Activated naive CD8-positive, alpha-beta T cell treated with anti-CD3 and anti-CD28 coated beads, Interleukin-2, amount 50 U/mL, for 24 hours (primary cell): ENCODE data around the gene STK38.
"Not testable (repeated sequence)": the region's sequence is repeated elsewhere in the genome, so short reads cannot be mapped to it uniquely, and the experiment has no call there.

Experiments used
- ATAC-seq: fragments of 150-1000 bp; cut with Tn5 transposase; one replicate; pipeline ENCODE4 v1.10.0; 2021
- DNase-seq: peaks from one replicate; pipeline ENCODE4 v3.0.0; 2021
- H3K27ac Mint-ChIP-seq: one replicate; pipeline ENCODE4 v1.8.0; 2021; ENCODE audit warnings: mild to moderate bottlenecking, mixed read lengths
- H3K27me3 Mint-ChIP-seq: one replicate; pipeline ENCODE4 v1.8.0; 2021; ENCODE audit warnings: mixed read lengths
- H3K36me3 Mint-ChIP-seq: one replicate; pipeline ENCODE4 v1.8.0; 2021; ENCODE audit warnings: low read depth, mixed read lengths
- H3K4me1 Mint-ChIP-seq: one replicate; pipeline ENCODE4 v1.8.0; 2021; ENCODE audit warnings: mixed read lengths
- H3K4me3 Mint-ChIP-seq: one replicate; pipeline ENCODE4 v1.8.0; 2021; ENCODE audit warnings: mild to moderate bottlenecking, moderate library complexity, mixed read lengths
- H3K9me3 Mint-ChIP-seq: one replicate; pipeline ENCODE4 v1.8.0; 2021; ENCODE audit warnings: mixed read lengths

STK38 gene

GRCh38 chr6:36493859-36494258, 53.4 kb downstream of the STK38 start:
- Mint-ChIP-seq H3K4me3 (no peak overlapping the region), H3K9me3 (no peaks in the 10 kb centered on the region), H3K27ac (peak overlapping the region; percentile 8), H3K36me3 (peaks cover 53% of the 10 kb centered on the region), H3K4me1 (peaks cover 16% of the 10 kb centered on the region), H3K27me3 (no peaks in the 10 kb centered on the region)
- ATAC-seq (no peak), DNase-seq (no peak)

GRCh38 chr6:36493319-36493718, 54.0 kb downstream of the STK38 start:
- DNase-seq (no peak), ATAC-seq (no peak)
- H3K9me3 Mint-ChIP-seq = no peaks in the 10 kb centered on the region
- H3K4me3 Mint-ChIP-seq = no peak overlapping the region
- no peaks in the 10 kb centered on the region for H3K27me3 Mint-ChIP-seq
- peaks cover 16% of the 10 kb centered on the region for H3K4me1 Mint-ChIP-seq
- peaks cover 53% of the 10 kb centered on the region for H3K36me3 Mint-ChIP-seq
- H3K27ac Mint-ChIP-seq = no peak overlapping the region

- DNase-seq (no peak), ATAC-seq (no peak)
- H3K36me3 Mint-ChIP-seq = peaks cover 58% of the 10 kb centered on the region
- H3K27ac Mint-ChIP-seq = no peak overlapping the region
- H3K4me3 Mint-ChIP-seq = no peak overlapping the region
- H3K27me3 Mint-ChIP-seq = no peaks in the 10 kb centered on the region
- H3K9me3 Mint-ChIP-seq = no peaks in the 10 kb centered on the region
- H3K4me1 Mint-ChIP-seq = peaks cover 16% of the 10 kb centered on the region
Observed at GRCh38 chr6:36492621-36493020, 54.7 kb downstream of the STK38 start.

- Mint-ChIP-seq H3K4me3 (no peak overlapping the region), H3K4me1 (peaks cover 16% of the 10 kb centered on the region), H3K27ac (no peak overlapping the region), H3K9me3 (no peaks in the 10 kb centered on the region), H3K27me3 (no peaks in the 10 kb centered on the region), H3K36me3 (peaks cover 60% of the 10 kb centered on the region)
- no peak for DNase-seq
- ATAC-seq = no peak
Observed at GRCh38 chr6:36492092-36492491, 55.2 kb downstream of the STK38 start.

- Mint-ChIP-seq H3K9me3 (no peaks in the 10 kb centered on the region), H3K36me3 (peaks cover 59% of the 10 kb centered on the region), H3K27ac (no peak overlapping the region), H3K4me3 (no peak overlapping the region), H3K27me3 (no peaks in the 10 kb centered on the region), H3K4me1 (peaks cover 16% of the 10 kb centered on the region)
- no peak for ATAC-seq
- DNase-seq = no peak
Observed at GRCh38 chr6:36491378-36491965, 55.8 kb downstream of the STK38 start.

- DNase-seq = no peak
- no peak for ATAC-seq
- no peaks in the 10 kb centered on the region for H3K27me3 Mint-ChIP-seq
- peaks cover 55% of the 10 kb centered on the region for H3K36me3 Mint-ChIP-seq
- peaks cover 15% of the 10 kb centered on the region for H3K4me1 Mint-ChIP-seq
- no peaks in the 10 kb centered on the region for H3K9me3 Mint-ChIP-seq
- H3K4me3 Mint-ChIP-seq = no peak overlapping the region
- H3K27ac Mint-ChIP-seq = no peak overlapping the region
Observed at GRCh38 chr6:36489426-36489825, 57.9 kb downstream of the STK38 start.

GRCh38 chr6:36488221-36488620, 59.1 kb downstream of the STK38 start:
- DNase-seq = no peak
- no peak overlapping the region for H3K27ac Mint-ChIP-seq
- no peaks in the 10 kb centered on the region for H3K27me3 Mint-ChIP-seq
- H3K4me1 Mint-ChIP-seq = peaks cover 7% of the 10 kb centered on the region
- no peak overlapping the region for H3K4me3 Mint-ChIP-seq
- H3K36me3 Mint-ChIP-seq = peaks cover 57% of the 10 kb centered on the region
- ATAC-seq = no peak
- no peaks in the 10 kb centered on the region for H3K9me3 Mint-ChIP-seq

- DNase-seq (no peak), ATAC-seq (no peak)
- Mint-ChIP-seq H3K9me3 (no peaks in the 10 kb centered on the region), H3K4me1 (peaks cover 5% of the 10 kb centered on the region), H3K27me3 (no peaks in the 10 kb centered on the region), H3K36me3 (peaks cover 54% of the 10 kb centered on the region), H3K4me3 (no peak overlapping the region), H3K27ac (no peak overlapping the region)
Observed at GRCh38 chr6:36487698-36488097, 59.6 kb downstream of the STK38 start.

GRCh38 chr6:36484736-36485135, 62.5 kb downstream of the STK38 start:
- DNase-seq (no peak), ATAC-seq (no peak)
- no peaks in the 10 kb centered on the region for H3K4me1 Mint-ChIP-seq
- H3K27me3 Mint-ChIP-seq = no peaks in the 10 kb centered on the region
- H3K27ac Mint-ChIP-seq = no peak overlapping the region
- no peak overlapping the region for H3K4me3 Mint-ChIP-seq
- no peaks in the 10 kb centered on the region for H3K9me3 Mint-ChIP-seq
- H3K36me3 Mint-ChIP-seq = peaks cover 57% of the 10 kb centered on the region

GRCh38 chr6:36483326-36483725, 64.0 kb downstream of the STK38 start:
- not testable (repeated sequence) for H3K4me3 Mint-ChIP-seq, DNase-seq, H3K27ac Mint-ChIP-seq, H3K4me1 Mint-ChIP-seq, H3K9me3 Mint-ChIP-seq, ATAC-seq, H3K27me3 Mint-ChIP-seq
- H3K36me3 Mint-ChIP-seq = peaks cover 61% of the 10 kb centered on the region

- Mint-ChIP-seq H3K4me3 (no peak overlapping the region), H3K27me3 (no peaks in the 10 kb centered on the region), H3K4me1 (peaks cover 4% of the 10 kb centered on the region), H3K36me3 (peaks cover 42% of the 10 kb centered on the region), H3K27ac (peak overlapping the region; percentile 1), H3K9me3 (no peaks in the 10 kb centered on the region)
- DNase-seq (no peak), ATAC-seq (no peak)
Observed at GRCh38 chr6:36479256-36479655, 68.0 kb downstream of the STK38 start.

GRCh38 chr6:36478051-36478526, 69.2 kb downstream of the STK38 start:
- Mint-ChIP-seq H3K27ac (no peak overlapping the region), H3K4me3 (no peak overlapping the region), H3K4me1 (peaks cover 4% of the 10 kb centered on the region), H3K36me3 (peaks cover 37% of the 10 kb centered on the region), H3K27me3 (no peaks in the 10 kb centered on the region), H3K9me3 (no peaks in the 10 kb centered on the region)
- DNase-seq (no peak), ATAC-seq (no peak)

GRCh38 chr6:36469946-36470345, 77.3 kb downstream of the STK38 start:
- Mint-ChIP-seq H3K4me3 (no peak overlapping the region), H3K27me3 (no peaks in the 10 kb centered on the region), H3K4me1 (peaks cover 3% of the 10 kb centered on the region), H3K9me3 (no peaks in the 10 kb centered on the region), H3K36me3 (peaks cover 28% of the 10 kb centered on the region), H3K27ac (no peak overlapping the region)
- no peak for ATAC-seq
- no peak for DNase-seq

GRCh38 chr6:36469148-36469661, 78.1 kb downstream of the STK38 start:
- H3K27ac Mint-ChIP-seq = peak overlapping the region; percentile 2
- peaks cover 7% of the 10 kb centered on the region for H3K4me1 Mint-ChIP-seq
- no peak for ATAC-seq
- no peak overlapping the region for H3K4me3 Mint-ChIP-seq
- no peak for DNase-seq
- H3K27me3 Mint-ChIP-seq = no peaks in the 10 kb centered on the region
- no peaks in the 10 kb centered on the region for H3K9me3 Mint-ChIP-seq
- peaks cover 26% of the 10 kb centered on the region for H3K36me3 Mint-ChIP-seq

GRCh38 chr6:36467625-36468024, 79.7 kb downstream of the STK38 start:
- Mint-ChIP-seq H3K4me3 (no peak overlapping the region), H3K36me3 (peaks cover 30% of the 10 kb centered on the region), H3K27me3 (no peaks in the 10 kb centered on the region), H3K4me1 (peaks cover 14% of the 10 kb centered on the region), H3K27ac (no peak overlapping the region), H3K9me3 (peaks cover 4% of the 10 kb centered on the region)
- DNase-seq = no peak
- no peak for ATAC-seq

- Mint-ChIP-seq H3K36me3 (peaks cover 24% of the 10 kb centered on the region), H3K4me1 (peaks cover 25% of the 10 kb centered on the region), H3K9me3 (peaks cover 4% of the 10 kb centered on the region), H3K4me3 (no peak overlapping the region), H3K27me3 (no peaks in the 10 kb centered on the region), H3K27ac (no peak overlapping the region)
- ATAC-seq (no peak), DNase-seq (no peak)
Observed at GRCh38 chr6:36464233-36464632, 83.0 kb downstream of the STK38 start.
